ENCODE results near the gene CNN2.
A peak's percentile ranks its signal among the peaks of the same experiment; 100 is the strongest.

The CNN2 gene

DNA sequence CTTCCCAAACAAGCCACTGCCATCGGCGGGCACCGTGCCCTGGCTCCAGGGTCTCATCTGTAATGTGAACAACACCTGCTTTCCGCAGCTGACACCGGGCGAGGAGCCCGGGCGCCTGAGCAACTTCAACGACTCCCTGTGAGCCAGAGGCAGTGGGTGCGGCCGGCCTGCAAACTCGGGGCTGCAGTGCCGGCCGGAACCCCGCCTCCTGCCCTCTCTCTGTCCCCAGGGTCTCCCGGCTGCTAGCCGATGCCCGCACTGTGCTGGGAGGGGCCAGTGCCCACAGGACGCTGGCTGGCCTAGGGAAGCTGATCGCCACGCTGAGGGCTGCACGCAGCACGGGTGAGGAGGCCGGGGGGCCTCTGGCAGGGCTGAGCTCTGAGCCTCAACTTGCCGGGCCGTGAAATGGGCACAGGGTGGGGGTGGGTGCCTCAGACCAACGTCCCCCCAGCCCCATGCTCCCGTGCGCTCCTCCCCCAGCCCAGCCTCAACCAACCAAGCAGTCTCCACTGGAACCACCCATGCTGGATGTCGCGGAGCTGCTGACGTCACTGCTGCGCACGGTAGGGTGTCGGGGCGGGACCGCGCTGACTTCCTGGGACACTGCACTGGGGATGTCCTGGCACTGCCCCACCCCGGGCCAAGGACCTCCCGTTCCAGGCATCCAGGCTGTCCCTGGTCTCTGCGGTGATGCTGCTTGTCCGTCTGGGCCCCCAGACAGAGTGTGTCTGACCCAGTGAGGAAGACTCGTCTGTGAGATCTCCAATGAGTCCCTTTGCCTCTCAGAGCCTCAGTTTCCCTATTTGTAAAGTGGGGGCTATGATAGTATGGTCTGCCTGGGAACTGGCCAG is 15.7 kb downstream of the CNN2 start:
- peak overlapping the region in 4 of 7 experiments; percentile 2 to 60 (median 26) for H3K4me3 ChIP-seq
- H3K27ac ChIP-seq = peak overlapping the region in 15 of 21 experiments; percentile 39 to 86 (median 69)

GRCh38 chr19:1042689-1043511 is 16.5 kb downstream of the CNN2 start:
- Histone ChIP-seq H3K27ac (peak overlapping the region in 13 of 21 experiments; percentile 14 to 86 (median 71)), H3K4me3 (peak overlapping the region in 2 of 7 experiments; percentile 47 to 60)

- H3K27ac ChIP-seq = no peak overlapping the region
- no peak overlapping the region for H3K4me3 ChIP-seq
Measured at GRCh38 chr19:1045247-1045603, 18.8 kb downstream of the CNN2 start.

DNA sequence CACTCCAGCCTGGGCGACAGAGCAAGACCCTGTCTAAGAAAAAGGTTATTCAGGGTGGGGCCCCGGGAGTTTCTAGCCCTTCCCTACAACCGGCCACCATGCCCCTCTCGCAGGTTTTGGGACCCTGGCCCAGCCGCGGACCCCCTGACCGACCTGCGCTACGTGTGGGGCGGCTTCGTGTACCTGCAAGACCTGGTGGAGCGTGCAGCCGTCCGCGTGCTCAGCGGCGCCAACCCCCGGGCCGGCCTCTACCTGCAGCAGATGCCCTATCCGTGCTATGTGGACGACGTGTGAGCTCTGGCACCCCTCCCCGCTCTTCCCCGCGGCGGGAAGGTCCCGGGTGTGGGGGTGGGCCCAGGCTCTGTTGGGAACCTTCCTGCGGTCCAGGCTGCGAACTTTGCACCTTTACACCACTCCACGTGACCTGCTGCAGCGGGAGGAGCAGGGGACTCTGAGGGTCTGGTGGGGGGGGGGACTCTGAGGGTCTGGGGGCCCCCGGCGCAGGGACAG is 19.8 kb downstream of the CNN2 start:
- no peak overlapping the region for H3K27ac ChIP-seq
- H3K4me3 ChIP-seq = no peak overlapping the region

GRCh38 chr19:1046836-1047695 is 20.7 kb downstream of the CNN2 start:
- Histone ChIP-seq H3K4me3 (no peak overlapping the region), H3K27ac (peak overlapping the region in 3 of 21 experiments; percentile 6 to 42 (median 25))

DNA sequence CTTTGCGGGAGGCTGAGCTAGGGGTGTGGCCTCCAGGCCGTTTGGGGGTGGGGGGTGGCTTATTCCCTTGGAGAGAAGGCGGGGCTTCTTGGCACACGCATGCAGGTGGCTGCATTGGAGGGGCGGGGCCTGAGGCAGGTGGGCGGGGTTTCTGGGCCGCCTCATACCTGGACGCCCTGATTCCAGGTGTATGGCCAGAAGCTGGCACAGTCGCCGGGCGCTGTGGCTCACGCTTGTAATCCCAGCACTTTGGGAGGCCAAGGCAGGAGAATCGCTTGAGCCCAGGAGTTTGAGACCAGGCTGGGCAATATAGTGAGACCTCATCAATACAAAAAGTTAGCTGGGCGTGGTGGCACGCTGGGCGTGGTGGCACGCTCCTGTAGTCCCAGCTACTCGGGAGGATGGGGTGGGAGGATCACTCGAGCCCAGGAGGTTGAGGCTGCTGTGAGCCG is 21.3 kb downstream of the CNN2 start:
- H3K4me3 ChIP-seq = no peak overlapping the region
- peak overlapping the region in 2 of 21 experiments; percentile 25 to 42 for H3K27ac ChIP-seq

GRCh38 chr19:1049106-1049505 is 22.7 kb downstream of the CNN2 start:
- Histone ChIP-seq H3K27ac (no peak overlapping the region), H3K4me3 (no peak overlapping the region)

GRCh38 chr19:1049800-1050199 is 23.4 kb downstream of the CNN2 start:
- H3K27ac ChIP-seq = no peak overlapping the region
- H3K4me3 ChIP-seq = no peak overlapping the region

DNA sequence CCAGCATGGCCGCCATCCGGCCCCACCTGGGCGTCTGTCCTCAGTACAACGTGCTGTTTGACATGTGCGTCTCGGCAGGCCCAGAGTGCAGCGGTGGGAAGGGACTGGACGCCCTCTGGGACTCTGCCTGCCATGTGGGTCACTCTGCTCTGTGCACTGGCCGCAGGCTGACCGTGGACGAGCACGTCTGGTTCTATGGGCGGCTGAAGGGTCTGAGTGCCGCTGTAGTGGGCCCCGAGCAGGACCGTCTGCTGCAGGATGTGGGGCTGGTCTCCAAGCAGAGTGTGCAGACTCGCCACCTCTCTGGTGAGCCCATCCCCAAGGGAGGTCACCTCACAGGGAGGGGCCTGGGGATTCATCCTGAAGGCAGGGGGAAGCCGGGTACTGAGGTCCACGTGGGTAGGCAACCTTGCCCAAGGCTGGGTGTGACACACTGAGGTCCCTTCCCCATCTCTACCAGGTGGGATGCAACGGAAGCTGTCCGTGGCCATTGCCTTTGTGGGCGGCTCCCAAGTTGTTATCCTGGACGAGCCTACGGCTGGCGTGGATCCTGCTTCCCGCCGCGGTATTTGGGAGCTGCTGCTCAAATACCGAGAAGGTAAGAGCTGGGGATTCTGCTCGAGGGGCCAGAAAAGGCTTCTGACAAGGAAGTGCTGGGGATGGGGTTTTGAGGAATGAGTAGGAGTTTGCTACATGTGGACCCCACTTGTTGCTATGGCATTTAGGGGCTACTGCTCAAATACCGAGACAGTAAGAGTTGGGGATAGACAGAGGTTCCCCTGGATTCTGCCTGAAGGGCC is 24.8 kb downstream of the CNN2 start:
- H3K4me3 ChIP-seq = no peak overlapping the region
- no peak overlapping the region for H3K27ac ChIP-seq

- Histone ChIP-seq H3K27ac (no peak overlapping the region), H3K4me3 (no peak overlapping the region)
Measured at GRCh38 chr19:1051791-1052190, 25.4 kb downstream of the CNN2 start.

DNA sequence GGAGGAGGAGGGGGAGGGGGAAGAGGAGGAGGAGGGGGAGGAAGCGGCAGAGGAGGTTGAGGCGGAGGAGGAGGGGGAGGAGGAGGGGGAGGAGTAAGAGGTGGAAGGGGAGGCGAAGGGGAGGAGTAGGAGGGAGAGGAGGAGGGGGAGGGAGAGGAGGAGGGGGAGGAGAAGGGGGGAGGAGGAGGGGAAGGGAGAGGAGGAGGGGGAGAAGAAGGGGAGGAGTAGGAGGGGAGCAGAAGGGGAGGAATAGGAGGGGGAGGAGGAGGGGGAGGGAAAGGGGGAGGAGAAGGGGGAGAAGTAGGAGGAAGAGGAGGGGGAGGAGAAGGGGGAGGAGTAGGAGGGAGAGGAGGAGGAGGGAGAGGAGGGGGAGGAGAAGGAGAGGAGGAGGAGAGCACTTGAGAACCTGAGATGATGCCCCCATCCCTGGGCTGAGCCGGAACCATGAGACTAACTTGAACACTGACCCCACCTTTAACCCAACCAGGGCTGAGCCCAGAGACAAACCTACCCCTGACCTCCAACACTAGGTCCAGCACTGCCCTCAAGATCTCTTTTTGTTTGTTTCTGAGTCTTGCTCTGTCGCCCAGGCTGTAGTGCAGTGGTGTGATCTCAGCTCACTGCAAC is 26.1 kb downstream of the CNN2 start:
- Histone ChIP-seq H3K4me3 (no peak overlapping the region), H3K27ac (no peak overlapping the region)

- no peak overlapping the region for H3K27ac ChIP-seq
- H3K4me3 ChIP-seq = no peak overlapping the region
Measured at GRCh38 chr19:1053176-1054101, 27.0 kb downstream of the CNN2 start.

GRCh38 chr19:1054102-1055027 is 28.0 kb downstream of the CNN2 start:
- Histone ChIP-seq H3K4me3 (no peak overlapping the region), H3K27ac (no peak overlapping the region)

- Histone ChIP-seq H3K27ac (no peak overlapping the region), H3K4me3 (no peak overlapping the region)
Measured at GRCh38 chr19:1055028-1055425, 28.6 kb downstream of the CNN2 start.

DNA sequence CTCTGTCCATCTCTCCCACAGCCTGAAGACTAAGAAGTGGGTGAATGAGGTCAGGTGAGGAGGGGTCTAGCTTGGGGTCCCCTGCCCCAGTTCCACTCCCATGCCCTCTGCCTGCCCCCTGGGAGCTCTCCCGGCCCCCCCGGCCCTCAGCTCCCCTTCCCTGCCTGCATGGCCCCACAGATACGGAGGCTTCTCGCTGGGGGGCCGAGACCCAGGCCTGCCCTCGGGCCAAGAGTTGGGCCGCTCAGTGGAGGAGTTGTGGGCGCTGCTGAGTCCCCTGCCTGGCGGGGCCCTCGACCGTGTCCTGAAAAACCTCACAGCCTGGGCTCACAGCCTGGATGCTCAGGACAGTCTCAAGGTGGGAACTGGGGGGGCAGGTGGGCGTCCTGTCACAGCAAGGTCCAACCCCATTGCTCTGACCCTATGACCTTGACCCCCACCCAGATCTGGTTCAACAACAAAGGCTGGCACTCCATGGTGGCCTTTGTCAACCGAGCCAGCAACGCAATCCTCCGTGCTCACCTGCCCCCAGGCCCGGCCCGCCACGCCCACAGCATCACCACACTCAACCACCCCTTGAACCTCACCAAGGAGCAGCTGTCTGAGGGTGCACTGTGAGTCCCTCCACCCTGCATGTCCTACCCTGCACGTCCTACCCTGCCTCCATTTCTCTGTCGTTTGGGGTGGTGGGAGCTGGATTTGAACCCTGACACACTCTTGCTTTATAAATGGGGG is 29.6 kb downstream of the CNN2 start:
- Histone ChIP-seq H3K4me3 (no peak overlapping the region), H3K27ac (no peak overlapping the region)
